Measurements from ENCODE around the gene SLC17A8. TPM values are rescaled to one million over a fixed set of nuclear protein-coding genes. Genes with fewer than 3 reads are reported as not detected.

Gene SLC17A8
- polyA plus RNA-seq, 1 donor from 2014 or later = 0.22 TPM

DNA sequence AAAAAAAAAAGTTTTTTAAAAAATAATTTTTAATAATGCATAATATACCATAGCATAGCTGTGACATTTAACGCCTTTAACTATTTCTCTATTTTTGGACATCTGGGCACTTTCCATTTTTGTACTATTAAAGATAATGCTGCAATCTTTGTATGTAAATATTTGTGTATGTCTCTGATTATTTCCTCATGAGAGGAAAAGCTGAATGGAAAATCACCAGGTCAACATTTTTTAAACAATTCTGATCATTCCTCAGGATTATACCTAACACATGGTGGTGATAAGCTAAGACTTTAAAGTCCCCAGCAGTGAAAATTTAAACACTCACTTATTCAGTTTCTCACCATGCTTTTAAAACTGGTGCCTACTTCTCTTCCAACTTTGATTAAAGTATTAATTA is 85.5 kb downstream of the SLC17A8 start:
- H3K9ac ChIP-seq (ENCODE audit: low read length) = no peak overlapping the region
- H3K9me3 ChIP-seq (ENCODE audit: low read length) = no peaks in the 10 kb centered on the region
- no peak overlapping the region for H3K4me2 ChIP-seq (ENCODE audit: low read length)
- TF ChIP-seq TAF1 (IDR thresholded peaks at IDR 0.05; ENCODE audit: low read depth) = no peak
- H3K4me3 ChIP-seq (ENCODE audit: low read length) = no peak overlapping the region
- H3F3A ChIP-seq (ENCODE audit: insufficient read depth, low read length, poor library complexity, severe bottlenecking) = no peaks in the 10 kb centered on the region
- H3K9me2 ChIP-seq (ENCODE audit: insufficient read depth, low read length) = no peaks in the 10 kb centered on the region
- H3K36me3 ChIP-seq (ENCODE audit: insufficient read depth, low read length) = no peaks in the 10 kb centered on the region
- no peaks in the 10 kb centered on the region for H3K79me2 ChIP-seq (replicated peaks; ENCODE audit: insufficient read depth, low read length)
- H3K27ac ChIP-seq (ENCODE audit: low read length) = no peak overlapping the region
- no peak overlapping the region for H2AFZ ChIP-seq (ENCODE audit: low read depth, low read length)
- no peaks in the 10 kb centered on the region for H4K20me1 ChIP-seq (ENCODE audit: insufficient read depth)
- H3K27me3 ChIP-seq (ENCODE audit: insufficient read depth, low read depth, low read length) = no peaks in the 10 kb centered on the region

DNA sequence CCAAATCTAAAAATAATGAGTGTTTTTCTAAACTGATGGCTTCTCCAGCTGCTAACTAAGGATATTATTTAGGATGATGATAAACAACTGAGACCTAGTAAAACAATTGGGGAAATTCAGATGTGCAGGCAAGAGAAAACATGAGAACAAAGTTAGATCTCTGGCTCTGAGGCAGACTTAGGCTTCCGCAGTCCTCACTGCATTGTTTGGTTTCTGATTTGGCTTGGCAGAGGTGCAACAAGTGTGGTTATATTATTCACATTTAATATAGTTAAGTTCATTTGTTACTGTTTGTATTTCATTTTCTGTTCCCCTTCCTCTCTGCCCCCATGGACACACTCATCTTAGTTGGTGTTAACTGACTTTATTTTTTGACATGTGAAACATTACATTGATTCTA is 86.6 kb downstream of the SLC17A8 start:
- Histone ChIP-seq H3K4me2 (ENCODE audit: low read length) (no peak overlapping the region), H3K9me3 (ENCODE audit: low read length) (no peaks in the 10 kb centered on the region), H3K4me3 (ENCODE audit: low read length) (no peak overlapping the region), H4K20me1 (ENCODE audit: insufficient read depth) (no peaks in the 10 kb centered on the region), H3K36me3 (ENCODE audit: insufficient read depth, low read length) (no peaks in the 10 kb centered on the region), H3K27me3 (ENCODE audit: insufficient read depth, low read depth, low read length) (no peaks in the 10 kb centered on the region), H3K9me2 (ENCODE audit: insufficient read depth, low read length) (no peaks in the 10 kb centered on the region), H3K79me2 (replicated peaks; ENCODE audit: insufficient read depth, low read length) (no peaks in the 10 kb centered on the region), H2AFZ (ENCODE audit: low read depth, low read length) (no peak overlapping the region), H3K9ac (ENCODE audit: low read length) (no peak overlapping the region), H3K27ac (ENCODE audit: low read length) (no peak overlapping the region), H3F3A (ENCODE audit: insufficient read depth, low read length, poor library complexity, severe bottlenecking) (no peaks in the 10 kb centered on the region)
- TF ChIP-seq, protein P1, sequence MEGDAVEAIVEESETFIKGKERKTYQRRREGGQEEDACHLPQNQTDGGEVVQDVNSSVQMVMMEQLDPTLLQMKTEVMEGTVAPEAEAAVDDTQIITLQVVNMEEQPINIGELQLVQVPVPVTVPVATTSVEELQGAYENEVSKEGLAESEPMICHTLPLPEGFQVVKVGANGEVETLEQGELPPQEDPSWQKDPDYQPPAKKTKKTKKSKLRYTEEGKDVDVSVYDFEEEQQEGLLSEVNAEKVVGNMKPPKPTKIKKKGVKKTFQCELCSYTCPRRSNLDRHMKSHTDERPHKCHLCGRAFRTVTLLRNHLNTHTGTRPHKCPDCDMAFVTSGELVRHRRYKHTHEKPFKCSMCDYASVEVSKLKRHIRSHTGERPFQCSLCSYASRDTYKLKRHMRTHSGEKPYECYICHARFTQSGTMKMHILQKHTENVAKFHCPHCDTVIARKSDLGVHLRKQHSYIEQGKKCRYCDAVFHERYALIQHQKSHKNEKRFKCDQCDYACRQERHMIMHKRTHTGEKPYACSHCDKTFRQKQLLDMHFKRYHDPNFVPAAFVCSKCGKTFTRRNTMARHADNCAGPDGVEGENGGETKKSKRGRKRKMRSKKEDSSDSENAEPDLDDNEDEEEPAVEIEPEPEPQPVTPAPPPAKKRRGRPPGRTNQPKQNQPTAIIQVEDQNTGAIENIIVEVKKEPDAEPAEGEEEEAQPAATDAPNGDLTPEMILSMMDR (IDR thresholded peaks at IDR 0.05; ENCODE audit: poor library complexity, severe bottlenecking) = no peak
- TF ChIP-seq MXI1 (conservative IDR thresholded peaks at IDR 0.05; ENCODE audit: poor library complexity, severe bottlenecking) = no peak
- TF ChIP-seq, protein P2, sequence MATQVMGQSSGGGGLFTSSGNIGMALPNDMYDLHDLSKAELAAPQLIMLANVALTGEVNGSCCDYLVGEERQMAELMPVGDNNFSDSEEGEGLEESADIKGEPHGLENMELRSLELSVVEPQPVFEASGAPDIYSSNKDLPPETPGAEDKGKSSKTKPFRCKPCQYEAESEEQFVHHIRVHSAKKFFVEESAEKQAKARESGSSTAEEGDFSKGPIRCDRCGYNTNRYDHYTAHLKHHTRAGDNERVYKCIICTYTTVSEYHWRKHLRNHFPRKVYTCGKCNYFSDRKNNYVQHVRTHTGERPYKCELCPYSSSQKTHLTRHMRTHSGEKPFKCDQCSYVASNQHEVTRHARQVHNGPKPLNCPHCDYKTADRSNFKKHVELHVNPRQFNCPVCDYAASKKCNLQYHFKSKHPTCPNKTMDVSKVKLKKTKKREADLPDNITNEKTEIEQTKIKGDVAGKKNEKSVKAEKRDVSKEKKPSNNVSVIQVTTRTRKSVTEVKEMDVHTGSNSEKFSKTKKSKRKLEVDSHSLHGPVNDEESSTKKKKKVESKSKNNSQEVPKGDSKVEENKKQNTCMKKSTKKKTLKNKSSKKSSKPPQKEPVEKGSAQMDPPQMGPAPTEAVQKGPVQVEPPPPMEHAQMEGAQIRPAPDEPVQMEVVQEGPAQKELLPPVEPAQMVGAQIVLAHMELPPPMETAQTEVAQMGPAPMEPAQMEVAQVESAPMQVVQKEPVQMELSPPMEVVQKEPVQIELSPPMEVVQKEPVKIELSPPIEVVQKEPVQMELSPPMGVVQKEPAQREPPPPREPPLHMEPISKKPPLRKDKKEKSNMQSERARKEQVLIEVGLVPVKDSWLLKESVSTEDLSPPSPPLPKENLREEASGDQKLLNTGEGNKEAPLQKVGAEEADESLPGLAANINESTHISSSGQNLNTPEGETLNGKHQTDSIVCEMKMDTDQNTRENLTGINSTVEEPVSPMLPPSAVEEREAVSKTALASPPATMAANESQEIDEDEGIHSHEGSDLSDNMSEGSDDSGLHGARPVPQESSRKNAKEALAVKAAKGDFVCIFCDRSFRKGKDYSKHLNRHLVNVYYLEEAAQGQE (IDR thresholded peaks at IDR 0.05; ENCODE audit: borderline replicate concordance) = no peak
- no peak for TF ChIP-seq RAD21 (conservative IDR thresholded peaks at IDR 0.05)
- TF ChIP-seq TAF1 (IDR thresholded peaks at IDR 0.05; ENCODE audit: low read depth) = no peak
- TF ChIP-seq POLR2AphosphoS5 (IDR thresholded peaks at IDR 0.05) = no peak
- no peak for TF ChIP-seq EZH2 (IDR thresholded peaks at IDR 0.05; ENCODE audit: borderline replicate concordance, insufficient read depth, low read length, poor library complexity, severe bottlenecking)
- no peak for TF ChIP-seq EP300 (conservative IDR thresholded peaks at IDR 0.05; ENCODE audit: poor library complexity, severe bottlenecking)
- TF ChIP-seq SMC3 (conservative IDR thresholded peaks at IDR 0.05; ENCODE audit: poor library complexity) = no peak

DNA sequence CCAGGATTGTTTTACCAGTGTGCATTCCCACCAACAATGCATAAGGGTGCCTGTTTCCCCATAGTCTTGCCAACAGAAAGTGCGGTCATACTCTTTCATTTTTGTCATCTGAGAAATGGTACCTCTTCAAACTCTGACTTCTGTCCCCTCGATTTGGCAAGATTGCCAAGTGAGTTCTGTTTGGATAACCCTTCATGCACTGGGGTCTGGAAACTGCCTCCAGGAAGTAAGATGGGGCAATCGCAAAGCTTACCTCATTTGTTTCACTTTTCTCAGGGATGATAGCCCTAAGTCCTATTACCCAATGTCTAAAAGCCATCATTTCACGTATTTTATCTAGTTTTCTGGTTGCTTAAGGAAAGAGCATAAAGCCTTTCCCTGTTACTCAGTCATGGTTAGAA is 88.2 kb downstream of the SLC17A8 start:
- TF ChIP-seq, protein P1 (IDR thresholded peaks at IDR 0.05; ENCODE audit: poor library complexity, severe bottlenecking) = no peak
- TF ChIP-seq SMC3 (conservative IDR thresholded peaks at IDR 0.05; ENCODE audit: poor library complexity) = no peak
- no peak for TF ChIP-seq POLR2AphosphoS5 (IDR thresholded peaks at IDR 0.05)
- no peak for TF ChIP-seq RAD21 (conservative IDR thresholded peaks at IDR 0.05)
- no peak for TF ChIP-seq MXI1 (conservative IDR thresholded peaks at IDR 0.05; ENCODE audit: poor library complexity, severe bottlenecking)
- TF ChIP-seq, protein P2 (IDR thresholded peaks at IDR 0.05; ENCODE audit: borderline replicate concordance) = no peak
- TF ChIP-seq EZH2 (IDR thresholded peaks at IDR 0.05; ENCODE audit: borderline replicate concordance, insufficient read depth, low read length, poor library complexity, severe bottlenecking) = no peak
- TF ChIP-seq EP300 (conservative IDR thresholded peaks at IDR 0.05; ENCODE audit: poor library complexity, severe bottlenecking) = no peak
- no peak for TF ChIP-seq TAF1 (IDR thresholded peaks at IDR 0.05; ENCODE audit: low read depth)
- H2AFZ ChIP-seq (ENCODE audit: low read depth, low read length) = no peak overlapping the region

More for the DNA sequence above, 88.2 kb downstream of the SLC17A8 start:
- Histone ChIP-seq H3K4me2 (ENCODE audit: low read length) (no peak overlapping the region), H3K9ac (ENCODE audit: low read length) (no peak overlapping the region), H3K4me3 (ENCODE audit: low read length) (no peak overlapping the region), H3F3A (ENCODE audit: insufficient read depth, low read length, poor library complexity, severe bottlenecking) (no peaks in the 10 kb centered on the region), H3K27me3 (ENCODE audit: insufficient read depth, low read depth, low read length) (no peaks in the 10 kb centered on the region), H3K9me3 (ENCODE audit: low read length) (no peaks in the 10 kb centered on the region), H3K27ac (ENCODE audit: low read length) (no peak overlapping the region), H3K36me3 (ENCODE audit: insufficient read depth, low read length) (no peaks in the 10 kb centered on the region), H3K9me2 (ENCODE audit: insufficient read depth, low read length) (no peaks in the 10 kb centered on the region), H3K79me2 (replicated peaks; ENCODE audit: insufficient read depth, low read length) (no peaks in the 10 kb centered on the region), H4K20me1 (ENCODE audit: insufficient read depth) (no peaks in the 10 kb centered on the region)
